Prostate gland (tissue), 2 donors: Measurements from ENCODE around the gene RIPK4.

ENCODE experiments used
- CTCF ChIP-seq, 4 experiments: fragments of 200-600 bp in 2 of 4; fragments of 450-650 bp in 2 of 4; sonication (generic) in 2 of 4; IDR thresholded peaks; 1 replicate in 3 of 4; 2 replicates in 1 of 4; pipeline ENCODE4 v1.5.1; 2016 to 2019; ENCODE audit warnings: antibody characterized with exemption in 4 of 4, mild to moderate bottlenecking in 2 of 4, moderate library complexity in 2 of 4
- POLR2A ChIP-seq: fragments of 450-650 bp; IDR thresholded peaks from one replicate; pipeline ENCODE4 v1.6.1; 2016; ENCODE audit warnings: antibody characterized with exemption, mild to moderate bottlenecking

GRCh38 chr21:41769521-41769920 lies 2.7 kb upstream of the RIPK4 start:
- TF ChIP-seq POLR2A: no peak
- TF ChIP-seq CTCF (IDR thresholded peaks at IDR 0.05): no peak
